OCI-LY3 (cell line): Measurements from ENCODE around the gene SSBP4.

Experiments used
- EZH2phosphoT487 ChIP-seq: fragments of 200-600 bp; shearing (Covaris generic); IDR thresholded peaks from 2 replicates; pipeline ENCODE4 v1.6.1; 2018; ENCODE audit warnings: antibody characterized with exemption, mixed run types, low read depth
- TF ChIP-seq, protein P1 (sequence below): fragments of 200-600, 300-600 bp; sonication (generic); IDR thresholded peaks from 2 replicates; pipeline ENCODE4 v1.5.1; 2014; ENCODE audit warnings: antibody characterized with exemption, low read length, low read depth

GRCh38 chr19:18389726-18390064 is 29.5 kb upstream of the SSBP4 start:
- TF ChIP-seq, protein P1, sequence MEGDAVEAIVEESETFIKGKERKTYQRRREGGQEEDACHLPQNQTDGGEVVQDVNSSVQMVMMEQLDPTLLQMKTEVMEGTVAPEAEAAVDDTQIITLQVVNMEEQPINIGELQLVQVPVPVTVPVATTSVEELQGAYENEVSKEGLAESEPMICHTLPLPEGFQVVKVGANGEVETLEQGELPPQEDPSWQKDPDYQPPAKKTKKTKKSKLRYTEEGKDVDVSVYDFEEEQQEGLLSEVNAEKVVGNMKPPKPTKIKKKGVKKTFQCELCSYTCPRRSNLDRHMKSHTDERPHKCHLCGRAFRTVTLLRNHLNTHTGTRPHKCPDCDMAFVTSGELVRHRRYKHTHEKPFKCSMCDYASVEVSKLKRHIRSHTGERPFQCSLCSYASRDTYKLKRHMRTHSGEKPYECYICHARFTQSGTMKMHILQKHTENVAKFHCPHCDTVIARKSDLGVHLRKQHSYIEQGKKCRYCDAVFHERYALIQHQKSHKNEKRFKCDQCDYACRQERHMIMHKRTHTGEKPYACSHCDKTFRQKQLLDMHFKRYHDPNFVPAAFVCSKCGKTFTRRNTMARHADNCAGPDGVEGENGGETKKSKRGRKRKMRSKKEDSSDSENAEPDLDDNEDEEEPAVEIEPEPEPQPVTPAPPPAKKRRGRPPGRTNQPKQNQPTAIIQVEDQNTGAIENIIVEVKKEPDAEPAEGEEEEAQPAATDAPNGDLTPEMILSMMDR, result no peak
- no peak for TF ChIP-seq EZH2phosphoT487
